Ramos (cell line): ENCODE measurements around the gene DNM2.

ENCODE experiments used
- in situ Hi-C: fragments of 300-500 bp; cut with MboI; formaldehyde crosslinking; loops from one replicate; pipeline ENCODE4 v1.14.3; 2022; ENCODE audit warnings: low sequenced_read_pairs; ENCODE audit not compliant: unreplicated experiment

DNM2 gene

DNA sequence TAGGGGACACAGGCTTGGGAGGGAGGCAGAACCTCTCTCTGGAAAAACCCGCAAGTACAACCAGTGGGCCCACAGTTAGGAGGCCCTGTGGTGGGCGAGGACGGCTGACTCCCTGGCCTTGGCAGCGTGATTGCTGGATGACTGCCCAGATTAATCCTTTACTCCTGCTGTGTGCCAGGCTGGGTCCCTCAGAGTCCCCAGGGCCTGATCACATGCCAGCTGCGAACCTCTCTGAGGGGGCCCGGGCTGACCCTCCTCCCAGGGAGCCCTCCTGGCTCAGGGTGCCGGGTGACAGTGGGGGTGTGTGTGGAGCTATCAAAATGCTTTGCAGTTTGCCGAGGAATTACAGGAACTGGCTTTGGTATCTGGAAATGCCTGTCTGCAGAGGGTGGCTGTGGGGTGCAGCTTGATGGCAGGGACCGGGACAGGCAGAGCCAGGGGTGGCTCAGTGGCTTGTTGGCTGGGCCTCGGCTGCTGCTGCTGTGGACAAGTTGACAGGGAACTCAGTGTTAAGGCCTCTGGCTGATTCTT, 48.9 kb downstream of the DNM2 start:
- in situ Hi-C loops, result no loop called here

DNA sequence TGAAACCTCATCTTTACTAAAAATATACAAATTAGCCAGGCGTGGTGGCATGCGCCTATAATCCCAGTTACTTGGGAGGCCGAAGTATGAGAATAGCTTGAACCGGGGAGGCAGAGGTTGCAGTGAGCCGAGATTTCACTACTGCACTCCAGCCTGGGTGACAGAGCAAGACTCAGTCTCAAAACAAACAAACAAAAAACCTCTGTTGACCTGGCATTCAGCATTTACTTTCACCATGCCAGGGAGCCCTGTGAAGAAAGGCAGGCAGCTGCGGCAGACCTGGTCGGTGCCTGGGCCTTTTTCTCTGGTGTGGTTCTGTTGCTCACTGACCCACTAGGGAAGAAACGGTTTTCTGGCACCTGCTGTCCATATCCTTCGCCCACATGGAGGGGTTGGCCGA, 49.8 kb downstream of the DNM2 start:
- in situ Hi-C loops, result no loop called here

DNA sequence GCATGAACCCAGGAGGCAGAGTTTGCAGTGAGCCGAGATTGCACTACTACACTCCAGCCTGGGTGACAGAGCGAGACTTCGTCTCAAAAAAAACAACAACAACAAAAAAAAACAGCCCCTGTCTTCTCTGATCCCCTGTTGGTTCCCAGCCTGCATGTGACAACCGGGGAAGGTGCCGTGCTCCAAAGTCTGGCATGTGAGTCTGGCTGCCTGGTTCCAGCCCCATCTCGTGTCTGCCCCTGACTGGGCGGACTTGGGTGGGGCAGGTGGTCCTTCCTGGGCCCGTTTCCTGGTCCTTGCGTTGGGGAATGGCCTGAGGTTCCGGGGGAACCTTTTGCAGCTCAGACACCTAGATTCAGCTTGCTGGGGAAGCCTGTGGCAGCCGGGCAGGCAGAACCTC, 50.5 kb downstream of the DNM2 start:
- in situ Hi-C loops, result no loop called here

DNA sequence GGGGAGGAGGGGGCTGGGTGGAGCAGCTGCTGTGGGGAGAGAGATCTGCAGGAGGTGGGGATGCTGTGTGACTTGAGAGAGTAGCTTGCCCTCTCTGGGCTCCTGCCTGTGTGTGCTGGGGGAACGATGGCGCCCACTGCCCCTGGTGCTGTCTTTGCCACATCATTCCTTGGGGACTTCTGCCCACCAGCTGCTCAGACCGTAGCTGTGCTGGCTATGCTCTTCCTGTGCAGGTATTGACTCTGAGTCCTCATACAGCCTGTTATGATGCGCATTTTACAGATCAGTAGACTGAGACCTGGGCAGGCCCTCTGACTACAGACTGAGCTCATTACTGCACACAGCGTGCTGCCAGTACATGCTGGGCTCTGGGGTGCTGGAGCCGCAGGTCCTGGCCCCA, 51.1 kb downstream of the DNM2 start:
- in situ Hi-C loops, result no loop called here

DNA sequence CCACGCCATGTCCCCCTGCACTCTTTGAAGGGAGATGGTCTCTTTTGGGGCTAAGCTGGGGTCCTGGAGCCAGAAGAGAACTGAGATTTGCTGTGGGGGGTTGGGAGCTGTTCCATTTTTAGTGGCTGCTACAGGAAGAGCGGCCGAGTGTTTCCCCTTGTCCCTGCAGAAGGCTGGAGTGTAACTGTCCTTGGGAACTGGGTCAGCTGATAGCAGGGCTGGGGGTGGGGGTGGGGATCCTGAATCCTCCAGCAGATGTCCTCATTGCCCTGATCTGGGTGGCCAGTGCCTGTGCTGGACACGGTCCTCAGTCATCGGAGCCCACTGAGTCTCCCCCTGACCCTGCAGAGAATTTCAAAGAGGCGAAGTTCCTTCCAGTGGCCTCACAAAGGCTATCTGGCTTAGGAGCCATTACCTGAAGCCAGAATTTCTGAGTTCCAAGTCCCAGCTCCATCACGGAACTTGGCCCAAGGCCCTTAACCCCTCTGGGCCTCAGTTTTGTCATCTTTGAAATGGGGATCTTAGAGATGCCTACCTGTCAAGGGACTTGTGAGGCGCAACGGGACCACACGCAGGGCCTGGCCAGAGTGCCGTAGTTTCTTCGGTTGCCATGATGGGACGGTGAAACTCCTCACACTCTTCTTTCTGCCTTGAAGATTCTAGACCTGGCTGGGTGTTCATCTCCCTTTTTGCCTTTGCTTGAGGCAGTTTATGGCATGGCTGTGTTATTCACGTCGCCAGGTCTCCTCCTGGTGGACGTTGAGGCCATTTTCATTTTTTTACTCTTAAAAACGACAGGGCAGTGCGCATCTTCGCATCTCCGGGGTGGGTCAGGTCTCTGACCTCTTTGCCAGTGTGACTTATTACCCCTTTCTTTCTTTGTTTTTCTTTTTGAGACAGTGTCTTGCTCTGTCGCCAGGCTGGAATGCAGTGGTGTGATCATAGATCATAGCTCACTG, 51.9 kb downstream of the DNM2 start:
- in situ Hi-C loops, result no loop called here

DNA sequence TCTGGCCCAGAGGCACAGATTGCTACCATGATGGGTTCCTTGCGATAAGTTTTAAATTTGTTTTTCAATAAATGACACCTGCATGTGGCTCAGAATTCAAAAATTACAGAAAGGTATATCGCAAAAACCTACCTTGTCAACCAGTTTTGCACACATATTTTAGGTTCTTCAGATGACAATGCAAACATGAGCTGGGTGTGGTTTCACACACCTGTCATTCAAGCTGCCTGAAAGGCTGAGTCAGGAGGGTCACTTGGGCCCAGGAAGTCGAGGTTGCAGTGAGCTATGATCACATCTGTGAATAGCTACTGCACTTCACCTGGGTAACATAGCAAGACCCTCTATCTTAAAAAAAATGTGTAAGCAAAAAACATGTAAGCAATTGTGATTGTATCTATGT, 56.1 kb downstream of the DNM2 start:
- in situ Hi-C loops, result no loop called here

DNA sequence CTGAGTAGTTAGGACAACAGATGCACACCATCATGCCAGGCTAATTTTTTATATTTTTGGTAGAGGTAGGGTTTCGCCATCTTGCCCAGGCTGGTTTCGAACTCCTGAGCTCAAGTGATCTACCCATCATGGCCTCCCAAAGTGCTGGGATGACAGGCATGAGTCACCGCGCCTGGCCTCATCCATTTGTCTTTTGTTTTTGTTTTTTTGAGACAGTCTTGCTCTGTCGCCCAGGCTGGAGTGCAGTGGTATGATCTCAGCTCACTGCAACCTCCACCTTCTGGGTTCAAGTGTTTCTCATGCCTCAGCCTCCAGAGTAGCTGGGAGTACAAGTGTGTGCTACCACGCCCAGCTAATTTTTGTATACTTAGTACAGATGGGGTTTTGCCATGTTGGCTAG, 57.0 kb downstream of the DNM2 start:
- in situ Hi-C loops, result no loop called here

DNA sequence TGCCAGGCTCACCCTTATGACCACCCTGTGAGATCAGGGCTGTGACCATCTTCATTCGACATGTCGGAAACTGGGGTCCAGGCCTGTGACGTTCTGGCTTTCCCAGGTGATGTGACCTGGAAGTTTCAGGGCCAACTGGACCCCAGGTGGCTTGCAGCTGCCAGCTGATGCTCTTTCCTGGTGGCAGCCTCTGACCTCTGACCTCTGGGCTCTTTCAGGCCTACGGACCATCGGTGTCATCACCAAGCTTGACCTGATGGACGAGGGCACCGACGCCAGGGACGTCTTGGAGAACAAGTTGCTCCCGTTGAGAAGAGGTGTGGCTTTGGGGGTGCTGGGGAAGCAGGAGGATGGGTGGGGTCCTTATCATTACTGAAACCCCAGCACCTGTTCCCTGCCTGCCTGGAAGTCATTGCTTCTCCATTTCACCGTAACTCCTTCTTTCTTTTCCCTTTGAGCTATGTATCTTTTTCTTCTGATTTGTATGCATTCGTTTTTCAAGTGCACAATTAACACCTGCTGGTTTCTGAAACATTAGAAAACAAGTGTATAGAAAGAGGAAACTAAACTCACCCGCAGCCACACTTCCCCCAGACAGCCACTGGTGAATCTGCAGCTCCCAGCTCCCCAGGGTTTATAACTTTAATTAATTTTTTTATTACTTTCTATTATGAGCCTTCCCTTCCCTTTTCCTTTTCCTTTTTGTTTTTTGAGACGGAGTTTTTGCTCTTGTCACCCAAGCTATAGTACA, 59.2 kb downstream of the DNM2 start:
- in situ Hi-C loops, result no loop called here

DNA sequence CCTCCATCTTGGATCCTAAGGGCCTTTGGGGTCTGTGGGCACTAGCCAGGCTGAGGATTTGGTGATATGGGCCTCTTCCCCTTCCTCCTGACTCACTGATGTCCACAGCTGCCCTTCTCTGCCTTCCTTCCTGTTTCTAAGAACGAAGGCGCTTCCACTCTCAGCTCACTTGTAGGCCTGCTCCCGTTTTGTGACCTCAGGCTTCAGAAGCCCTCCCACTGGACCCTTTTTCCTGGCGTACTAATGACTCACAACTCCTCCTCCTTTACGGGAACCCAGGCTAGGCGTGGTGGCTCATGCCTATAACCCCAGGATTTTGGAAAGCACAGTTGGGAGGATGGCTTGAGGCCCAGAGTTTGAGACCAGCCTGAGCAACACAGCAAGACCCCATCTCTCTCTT, 62.5 kb downstream of the DNM2 start:
- in situ Hi-C loops, result no loop called here

DNA sequence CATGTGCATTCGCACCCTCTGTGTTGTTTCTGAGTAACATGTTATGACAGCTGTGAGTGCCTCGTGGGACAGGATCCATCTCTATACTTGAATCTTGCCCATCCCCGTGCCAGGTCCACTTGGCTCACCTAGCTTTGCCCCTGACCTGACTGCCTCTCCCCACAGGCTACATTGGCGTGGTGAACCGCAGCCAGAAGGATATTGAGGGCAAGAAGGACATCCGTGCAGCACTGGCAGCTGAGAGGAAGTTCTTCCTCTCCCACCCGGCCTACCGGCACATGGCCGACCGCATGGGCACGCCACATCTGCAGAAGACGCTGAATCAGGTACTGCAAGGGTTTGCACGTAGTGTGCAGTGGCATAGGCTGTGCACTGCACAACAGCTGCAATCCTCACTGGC, 64.9 kb downstream of the DNM2 start:
- in situ Hi-C loops, result no loop called here

DNA sequence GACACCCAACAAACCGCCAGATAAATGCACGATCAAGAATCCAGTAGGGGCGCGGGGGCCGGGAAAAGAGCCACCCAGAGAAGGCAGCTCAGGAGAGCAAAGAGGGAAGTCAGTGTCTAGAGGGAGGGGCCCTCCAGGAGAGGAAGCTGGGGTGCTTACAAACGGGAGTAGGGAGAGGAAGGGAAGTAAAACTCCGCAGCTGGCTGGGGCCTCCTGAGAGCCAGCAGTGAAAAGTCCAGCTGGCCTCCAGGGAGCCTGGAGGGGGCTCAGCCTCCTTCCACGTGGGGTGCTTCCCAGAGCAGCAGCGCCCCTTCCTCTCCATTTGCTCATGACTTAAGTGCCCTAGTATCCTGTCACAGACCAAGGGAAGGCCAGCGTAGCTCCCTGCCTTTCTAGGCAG, 66.4 kb downstream of the DNM2 start:
- in situ Hi-C loops, result no loop called here

DNA sequence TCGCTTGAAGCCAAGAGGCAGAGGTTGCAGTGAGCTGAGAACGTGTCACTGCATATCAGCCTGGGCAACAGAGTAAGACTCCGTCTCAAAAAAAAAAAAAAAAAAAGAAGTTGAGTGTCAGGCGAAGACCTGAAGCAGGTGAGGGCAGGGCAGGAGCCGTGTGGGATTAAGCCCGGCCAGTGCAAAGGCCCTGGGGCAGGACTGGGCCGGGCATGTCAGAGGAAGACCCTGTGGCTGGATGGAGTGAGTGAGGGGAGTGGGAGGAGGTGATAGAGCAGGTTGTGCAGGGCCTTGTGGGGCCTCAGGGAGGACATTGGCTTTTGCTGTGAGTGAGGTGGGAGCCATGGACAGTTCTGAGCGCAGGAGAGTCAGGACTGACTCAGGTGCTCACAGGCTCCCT, 70.3 kb downstream of the DNM2 start:
- in situ Hi-C loops, result no loop called here

DNA sequence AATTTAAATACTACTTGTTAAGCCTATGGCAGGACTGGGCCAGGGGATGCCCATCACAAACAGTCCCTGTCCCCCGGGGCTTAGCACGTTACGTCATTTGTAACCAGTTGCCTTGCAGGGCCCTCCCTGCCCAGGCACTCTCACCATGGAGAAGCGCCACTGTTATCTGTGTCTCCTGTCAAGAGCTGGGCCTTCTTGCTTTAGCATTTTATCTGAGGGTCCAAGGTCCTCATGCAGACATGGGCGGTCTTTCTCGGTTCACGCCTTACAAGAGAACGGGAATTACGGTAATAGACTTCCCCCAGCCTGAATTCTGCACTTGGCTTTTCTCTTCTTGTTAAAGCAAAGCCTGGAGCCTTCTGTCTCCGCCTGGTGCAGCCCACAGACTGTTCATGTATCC, 72.0 kb downstream of the DNM2 start:
- in situ Hi-C loops, result no loop called here

DNA sequence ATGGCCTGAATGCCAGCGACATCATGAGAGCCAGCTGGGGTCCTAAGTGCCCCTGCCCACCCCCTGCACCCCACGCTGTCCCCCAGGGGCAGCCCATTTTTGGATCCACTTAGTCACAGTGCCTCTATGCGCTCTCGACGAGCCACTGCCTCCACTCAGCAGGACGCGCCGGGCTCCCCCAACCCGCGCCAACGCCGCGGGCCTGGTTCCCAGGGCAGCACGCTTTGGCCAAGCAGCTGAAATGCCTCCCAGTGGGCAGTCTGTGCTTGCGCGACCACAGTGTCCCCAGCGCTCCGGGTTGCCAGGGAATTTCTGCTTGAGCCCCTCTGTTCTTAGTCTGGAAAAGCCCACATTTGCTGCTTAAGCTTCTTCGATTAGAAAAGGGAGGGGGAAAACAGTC, 78.8 kb downstream of the DNM2 start:
- in situ Hi-C loops, result no loop called here

DNA sequence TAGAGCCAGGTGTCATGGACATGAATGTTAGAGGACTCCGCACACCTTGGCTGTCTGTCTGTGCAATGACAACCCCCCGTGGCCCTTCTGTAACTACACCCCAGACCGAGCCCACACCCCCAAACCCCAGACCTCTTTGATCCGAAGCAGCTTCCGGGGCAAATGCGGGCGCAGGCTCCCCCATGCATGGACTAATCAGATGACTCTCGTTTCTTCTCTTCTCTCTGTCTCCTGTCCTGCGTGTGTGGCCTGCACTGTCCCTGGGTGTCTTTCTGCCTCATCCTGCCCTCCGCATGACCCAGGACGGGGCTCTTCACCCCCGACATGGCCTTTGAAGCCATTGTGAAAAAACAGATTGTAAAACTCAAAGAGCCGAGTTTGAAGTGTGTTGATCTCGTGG, 79.2 kb downstream of the DNM2 start:
- in situ Hi-C loops, result no loop called here

DNA sequence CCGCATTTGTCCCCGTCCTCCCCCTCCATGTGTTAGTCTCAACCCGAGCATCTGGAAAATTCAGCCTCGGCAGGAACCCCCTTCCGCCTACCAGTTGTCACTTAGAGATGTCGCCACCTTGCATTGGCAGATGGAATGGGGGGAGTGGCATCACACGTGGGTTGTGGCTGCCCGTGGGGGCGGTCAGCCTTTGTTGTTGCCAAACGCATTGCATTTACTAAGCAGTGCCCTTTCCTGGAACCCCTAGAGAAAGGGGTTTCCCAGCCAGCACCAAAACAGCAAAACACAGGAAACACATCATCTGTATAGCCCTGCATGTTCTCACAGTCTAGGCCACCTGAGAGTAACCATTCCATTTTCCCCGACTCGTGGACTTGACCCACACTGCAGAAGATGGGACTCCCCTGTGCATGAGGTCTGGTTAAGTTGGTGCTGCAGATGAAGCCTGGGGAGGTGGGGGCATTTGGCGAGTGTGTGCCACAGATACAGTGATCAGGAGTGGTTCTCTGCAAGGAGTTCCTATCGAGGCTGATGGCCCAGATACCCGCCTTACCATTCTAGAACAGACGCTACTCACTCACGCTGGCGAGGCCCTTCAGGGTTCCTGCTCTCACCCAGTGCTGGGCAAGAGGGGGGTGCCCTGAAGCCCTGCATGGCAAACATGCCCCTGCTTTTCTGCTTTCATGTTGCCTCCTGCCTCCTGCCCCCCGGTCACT, 79.8 kb downstream of the DNM2 start:
- in situ Hi-C loops, result no loop called here

DNA sequence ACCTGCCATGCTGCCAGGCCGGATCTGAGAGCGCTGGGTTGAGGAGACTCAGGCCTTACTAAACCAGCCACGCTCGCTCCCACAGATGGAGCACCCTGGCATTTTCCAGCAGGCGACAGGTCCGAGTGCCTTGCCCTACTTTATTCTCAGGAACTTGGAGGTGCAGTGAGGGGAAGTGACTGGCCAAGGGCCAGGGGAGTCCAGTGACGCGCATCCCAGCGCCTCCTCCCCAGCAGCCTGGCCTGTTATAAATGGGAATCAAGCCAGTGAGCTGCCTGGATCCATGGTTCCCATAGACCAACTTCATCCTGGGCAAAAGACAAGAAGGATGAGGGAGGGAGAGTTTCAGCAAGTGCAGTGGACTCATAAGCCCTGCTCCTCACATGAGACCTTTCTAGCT, 82.6 kb downstream of the DNM2 start:
- in situ Hi-C loops, result no loop called here

DNA sequence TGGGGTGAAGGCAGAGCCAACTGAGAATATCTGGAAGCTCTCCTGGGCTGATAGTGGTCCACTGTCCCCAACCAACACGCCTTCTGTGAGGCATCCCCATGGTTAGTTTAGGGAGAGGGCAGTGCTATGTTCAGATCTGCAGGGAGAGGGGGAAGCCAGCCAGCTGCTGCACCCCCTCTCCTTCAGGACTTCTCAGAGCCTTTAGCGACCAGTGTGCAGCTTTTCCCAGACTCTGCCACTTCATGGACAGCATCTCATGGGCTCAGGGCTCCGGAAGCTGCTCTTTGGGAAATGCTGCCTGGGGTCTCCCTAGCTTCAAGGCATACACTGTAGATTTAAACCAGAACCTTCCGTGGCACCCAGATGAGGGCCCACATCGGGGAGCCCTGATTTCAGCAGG, 84.6 kb downstream of the DNM2 start:
- in situ Hi-C loops, result no loop called here

DNA sequence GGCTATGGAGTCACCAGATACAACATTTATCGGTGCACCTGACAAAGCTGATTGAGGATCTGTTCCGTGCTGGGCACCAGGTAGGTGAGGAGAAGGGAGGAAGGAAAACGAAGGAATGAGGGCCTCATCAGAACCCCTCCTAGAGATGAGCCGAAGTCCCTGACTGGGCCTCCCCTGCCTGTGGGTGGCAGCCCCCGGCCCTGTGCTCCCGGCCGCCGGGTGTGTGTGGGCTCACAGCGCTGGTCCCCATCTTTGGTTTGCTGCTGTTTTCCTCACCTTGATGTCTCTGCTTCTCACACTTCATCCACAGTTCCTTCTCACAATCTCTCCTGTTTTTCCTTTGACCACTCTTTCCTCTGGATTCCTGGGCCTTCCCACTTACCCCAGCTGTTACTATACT, 85.4 kb downstream of the DNM2 start:
- in situ Hi-C loops, result no loop called here

DNA sequence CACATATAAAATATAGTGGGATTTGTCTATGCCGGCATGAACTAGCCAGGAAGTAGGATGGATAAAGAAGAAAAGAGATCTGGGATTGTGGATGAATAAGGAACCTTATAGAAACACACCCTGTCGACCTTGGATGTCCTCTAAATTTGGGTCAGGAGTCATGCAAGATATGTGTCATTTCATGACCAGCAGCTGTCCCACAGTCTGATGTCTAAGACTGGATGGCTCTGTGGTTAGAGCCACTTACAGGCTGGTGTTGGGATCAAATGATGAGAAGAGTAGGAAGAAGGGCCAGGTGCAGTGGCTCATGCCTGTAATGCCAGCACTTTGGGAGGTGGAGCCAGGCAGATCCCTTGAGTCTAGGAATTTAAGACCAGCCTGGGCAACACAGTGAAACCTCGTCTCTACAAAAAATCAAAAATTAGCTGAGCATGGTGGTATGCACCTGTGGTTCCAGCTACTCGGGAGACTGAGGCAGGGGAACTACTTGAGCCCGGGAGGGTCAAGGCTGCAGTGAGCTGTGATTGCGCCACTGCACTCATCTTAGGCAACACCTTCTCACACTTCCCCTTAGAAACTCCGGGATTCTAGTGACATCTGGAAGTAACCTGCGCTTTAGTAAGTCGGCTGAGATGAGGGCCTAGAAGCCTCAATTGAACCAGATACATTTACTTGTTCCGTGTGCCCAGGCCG, 87.3 kb downstream of the DNM2 start:
- in situ Hi-C loops, result no loop called here
